HG03139 (cell line): ENCODE results near the gene ENPP4.
"Not testable (repeated sequence)": the region's sequence is repeated elsewhere in the genome, so short reads cannot be mapped to it uniquely, and the experiment has no call there.

ENCODE experiments used
- ATAC-seq: cut with Tn5 transposase; IDR thresholded peaks from one replicate; pipeline ENCODE4 v1.9.1; 2021; ENCODE audit not compliant: unreplicated experiment

Gene ENPP4

GRCh38 chr6:46129629-46130511, at the start of gene ENPP4:
ENPP4 (plus strand) TSS chr6:46129989; CDS start chr6:46139584, 9,595 bp downstream.
- peak; percentile 99 for ATAC-seq

DNA sequence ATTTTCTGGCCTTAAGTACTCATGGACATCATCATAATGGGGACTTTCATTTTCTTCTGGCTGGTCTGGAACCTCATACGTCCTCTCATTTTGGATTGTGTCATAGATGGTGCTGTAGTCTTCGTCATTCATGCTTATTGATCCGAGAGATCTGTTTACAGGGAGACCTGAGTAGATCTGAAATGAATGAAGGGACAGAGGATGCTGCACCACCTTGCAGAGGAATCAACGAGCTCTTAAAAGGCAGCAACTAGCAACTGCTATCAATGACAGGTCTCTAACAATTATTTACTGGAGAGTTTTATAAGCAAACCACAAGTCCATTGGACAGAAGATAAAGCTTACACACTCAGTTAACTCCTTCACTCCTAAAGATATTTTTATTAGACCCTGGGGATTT, 49.7 kb upstream of the ENPP4 start:
- no peak for ATAC-seq

DNA sequence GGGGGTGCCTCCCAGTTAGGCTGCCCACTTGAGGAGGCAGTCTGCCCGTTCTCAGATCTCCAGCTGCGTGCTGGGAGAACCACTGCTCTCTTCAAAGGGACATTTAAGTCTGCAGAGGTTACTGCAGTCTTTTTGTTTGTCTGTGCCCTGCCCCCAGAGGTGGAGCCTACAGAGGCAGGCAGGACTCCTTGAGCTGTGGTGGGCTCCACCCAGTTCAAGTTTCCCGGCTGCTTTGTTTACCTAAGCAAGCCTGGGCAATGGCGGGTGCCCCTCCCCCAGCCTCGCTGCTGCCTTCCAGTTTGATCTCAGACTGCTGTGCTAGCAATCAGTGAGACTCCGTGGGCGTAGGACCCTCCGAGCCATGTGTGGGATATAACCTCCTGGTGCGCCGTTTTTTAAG, 44.1 kb upstream of the ENPP4 start:
- ATAC-seq = not testable (repeated sequence)

GRCh38 chr6:46090115-46091079, 39.4 kb upstream of the ENPP4 start:
- ATAC-seq = no peak

DNA sequence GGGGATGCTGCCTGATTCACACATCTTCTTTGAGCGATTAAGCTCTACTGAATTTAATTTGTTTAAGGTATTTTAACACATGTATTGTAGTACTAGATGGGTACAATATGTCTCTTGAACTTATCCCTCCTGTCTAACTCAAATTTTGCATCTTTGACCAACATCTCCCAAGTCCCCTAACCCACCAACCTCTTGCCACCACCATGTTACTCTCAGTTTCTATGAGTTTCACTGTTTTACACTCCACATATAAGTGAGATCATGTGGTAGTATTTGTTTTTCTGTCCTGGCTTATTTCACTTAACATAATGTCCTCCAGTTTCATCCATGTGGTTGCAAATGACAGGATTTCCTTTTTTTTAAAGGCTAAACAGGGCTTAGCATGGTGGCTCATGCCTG, 38.7 kb upstream of the ENPP4 start:
- no peak for ATAC-seq

DNA sequence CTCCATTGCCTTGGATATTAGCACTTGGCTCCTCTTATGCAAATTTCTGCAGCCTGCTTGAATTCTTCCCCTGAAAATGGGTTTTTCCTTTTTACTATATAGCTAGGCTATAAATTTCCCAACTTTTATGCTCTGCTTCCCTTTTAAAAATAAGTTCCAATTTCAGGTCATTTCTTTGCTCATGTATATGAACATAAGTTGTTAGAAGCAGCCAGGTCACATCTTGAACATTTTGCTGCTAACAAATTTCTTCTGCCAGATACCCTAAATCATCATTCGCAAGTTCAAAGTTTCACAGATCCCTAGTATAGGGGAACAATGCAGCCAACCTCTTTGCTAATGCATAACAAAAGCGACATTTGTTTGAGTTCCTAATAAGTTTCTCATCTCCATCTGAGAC, 34.5 kb upstream of the ENPP4 start:
- no peak for ATAC-seq

DNA sequence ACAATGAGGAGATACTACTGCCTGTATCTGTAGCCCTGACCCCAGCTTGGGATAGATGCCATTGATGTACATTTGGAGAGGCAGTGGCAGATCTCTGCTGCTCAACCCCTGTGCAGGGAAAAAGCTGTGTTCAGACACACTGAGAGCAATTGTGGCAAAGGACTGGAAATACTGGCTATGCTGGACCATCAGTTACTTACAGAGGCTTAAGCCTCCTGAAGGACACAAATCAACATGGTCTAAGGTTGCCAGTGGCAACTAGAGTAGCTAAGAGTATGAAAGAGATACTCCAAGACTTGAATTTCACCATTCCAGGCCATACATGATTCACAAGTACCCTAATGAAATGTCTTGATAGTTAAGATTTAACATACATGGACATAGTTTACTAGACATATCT, 32.4 kb upstream of the ENPP4 start:
- no peak for ATAC-seq

GRCh38 chr6:46098678-46099077, 31.1 kb upstream of the ENPP4 start:
- no peak for ATAC-seq

DNA sequence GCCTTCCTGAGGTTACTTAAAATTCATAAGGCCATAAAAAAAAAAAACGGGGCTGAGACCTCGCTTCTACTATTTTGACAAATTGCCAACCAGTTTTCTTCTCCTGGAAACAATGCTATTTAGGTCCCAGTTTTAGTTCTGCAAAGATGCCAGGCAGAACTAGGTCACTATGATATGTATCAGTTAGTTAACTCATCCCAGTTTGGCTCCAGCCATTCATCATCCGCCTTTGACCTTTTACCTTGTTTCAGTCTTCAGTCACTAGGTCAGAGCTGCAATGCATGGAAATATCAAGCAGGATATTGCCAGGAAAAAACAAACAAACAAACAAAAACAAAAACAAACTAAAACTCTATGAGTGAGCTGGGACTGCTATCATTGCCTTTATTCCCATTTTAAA, 29.8 kb upstream of the ENPP4 start:
- no peak for ATAC-seq

DNA sequence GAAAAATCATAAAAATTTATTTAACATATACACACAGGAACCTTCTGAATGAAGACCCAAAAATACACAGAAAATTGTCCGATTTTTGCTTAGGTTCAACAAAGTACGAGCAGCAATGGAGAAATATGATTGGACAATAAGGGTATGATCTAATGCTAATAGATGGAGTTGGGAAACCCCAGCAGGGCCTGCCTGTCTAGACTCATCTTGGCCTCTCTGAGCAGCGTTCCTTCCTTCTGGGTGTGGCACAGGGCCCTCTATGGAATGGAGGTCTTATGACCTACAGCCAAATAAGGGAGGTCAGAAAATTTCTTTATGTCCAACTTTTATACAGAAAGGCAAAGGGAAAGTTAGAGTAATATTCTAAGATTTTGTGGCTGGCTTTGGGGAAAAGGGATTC, 27.7 kb upstream of the ENPP4 start:
- no peak for ATAC-seq

- ATAC-seq = no peak
These were observed 26.2 kb upstream of the ENPP4 start for GRCh38 chr6:46103441-46104115.

DNA sequence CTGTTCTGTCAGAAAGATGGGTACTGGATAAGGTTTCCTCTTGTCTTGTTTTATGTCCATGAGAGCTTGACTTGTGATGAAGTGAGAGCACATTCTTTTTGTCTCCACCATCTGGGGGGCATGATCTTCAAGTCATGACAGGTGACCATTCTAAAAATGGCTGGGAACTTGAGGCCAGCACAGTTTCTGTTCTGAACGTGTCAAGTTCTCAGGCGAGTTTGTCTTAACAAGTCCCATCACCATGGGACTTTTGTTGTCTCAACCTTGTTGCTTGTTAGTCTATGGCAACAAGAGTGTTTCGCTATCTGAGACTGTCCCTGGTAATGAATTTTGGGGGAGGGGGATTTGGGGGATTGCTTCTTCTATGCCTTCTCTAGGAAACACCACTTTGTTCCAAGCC, 25.6 kb upstream of the ENPP4 start:
- peak; percentile 47 for ATAC-seq

GRCh38 chr6:46105568-46105967, 24.2 kb upstream of the ENPP4 start:
- ATAC-seq = no peak

DNA sequence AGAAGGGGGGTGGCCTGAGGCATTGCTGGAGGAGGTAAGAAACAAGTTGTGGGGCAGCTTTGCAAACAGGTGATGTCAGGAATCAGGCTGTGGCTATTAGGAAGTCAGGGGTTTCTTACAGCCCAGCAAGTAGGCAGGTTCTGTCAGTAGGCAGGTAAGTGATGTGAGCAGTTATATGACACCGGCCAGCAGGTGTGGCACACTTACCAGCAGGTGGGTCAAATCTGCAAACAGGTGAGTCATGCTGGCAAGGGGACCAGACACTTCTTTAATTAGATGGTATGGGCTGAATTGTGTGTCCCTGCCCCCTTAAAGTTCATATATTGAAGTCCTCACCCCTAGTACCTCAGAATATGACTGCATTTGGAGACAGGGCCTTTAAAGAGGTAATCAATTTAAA, 16.4 kb upstream of the ENPP4 start:
- no peak for ATAC-seq

DNA sequence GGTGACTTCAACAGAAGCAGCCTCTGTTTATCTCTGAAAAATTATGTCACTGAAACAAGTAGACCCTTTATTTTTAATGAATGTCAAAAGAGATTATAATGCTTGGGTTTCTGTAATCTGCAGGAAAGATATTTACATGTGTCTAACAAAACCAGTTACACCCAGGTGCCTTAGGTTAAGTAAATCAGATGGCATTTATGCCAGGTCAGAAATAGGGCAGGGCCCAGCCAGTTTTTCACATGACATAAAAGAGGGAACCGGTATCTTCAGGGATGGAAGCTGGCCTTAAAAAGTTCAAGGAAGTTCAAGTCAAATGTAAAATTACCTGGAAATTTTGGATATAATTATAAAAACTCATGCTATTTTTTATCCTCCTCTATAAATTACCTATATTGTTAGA, 14.2 kb upstream of the ENPP4 start:
- ATAC-seq = no peak

DNA sequence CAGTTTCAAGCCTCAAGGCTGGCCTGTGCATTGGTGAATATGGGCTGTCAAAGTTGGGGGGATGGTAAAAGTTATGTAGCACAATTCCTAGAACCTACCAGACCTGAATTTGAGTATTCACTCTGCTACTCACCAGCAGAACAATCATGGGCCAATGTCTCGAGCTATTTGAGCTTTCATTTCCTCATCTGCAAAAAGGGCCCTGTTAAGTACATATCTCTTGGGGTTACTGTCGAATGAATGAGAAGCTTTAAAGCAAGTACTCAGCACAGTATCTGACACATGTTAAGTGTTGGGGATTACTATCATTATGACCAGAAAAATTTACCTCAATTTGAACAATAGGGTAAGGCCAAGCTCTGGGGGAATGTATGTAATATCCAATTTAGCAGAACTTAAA, 13.5 kb upstream of the ENPP4 start:
- ATAC-seq = no peak

DNA sequence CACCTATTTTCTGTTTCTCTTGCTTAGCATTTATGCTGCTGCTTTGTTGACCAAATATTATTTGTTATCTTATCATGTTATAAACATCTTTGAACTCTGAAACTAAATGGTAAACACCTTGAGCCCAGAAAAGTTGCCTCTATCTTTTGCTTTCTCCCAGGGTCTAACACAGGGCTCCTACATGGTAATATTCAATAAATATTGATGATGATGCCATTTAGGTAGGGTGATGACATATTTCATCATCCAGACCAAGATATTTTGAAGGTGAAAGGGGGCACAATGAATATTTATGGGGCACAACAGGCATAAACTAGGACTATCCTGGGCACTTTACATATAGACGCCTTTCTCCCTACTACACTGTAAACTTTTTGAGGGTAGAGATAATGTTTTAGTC, 11.6 kb upstream of the ENPP4 start:
- no peak for ATAC-seq

DNA sequence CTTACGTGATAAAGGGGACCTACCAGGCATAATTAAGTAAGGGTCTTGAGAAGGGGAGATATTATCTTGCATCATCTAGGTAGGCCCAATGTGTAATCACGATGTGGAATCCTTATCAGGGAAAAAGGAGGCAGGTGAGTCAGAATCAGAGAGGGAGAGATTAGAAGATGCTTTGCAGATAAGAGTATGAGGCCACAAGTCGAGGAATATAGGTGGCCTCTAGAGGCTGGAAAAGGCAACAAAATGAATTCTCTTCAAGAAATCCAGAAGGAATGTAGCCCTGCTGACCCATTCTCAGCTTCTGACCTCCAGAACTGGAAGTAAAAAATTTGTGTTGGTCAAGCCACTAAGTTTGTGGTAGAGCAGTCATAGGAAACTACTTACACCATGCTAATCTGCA, 11.0 kb upstream of the ENPP4 start:
- no peak for ATAC-seq

- ATAC-seq = not testable (repeated sequence)
These were observed 10.1 kb upstream of the ENPP4 start for GRCh38 chr6:46119679-46120078.

DNA sequence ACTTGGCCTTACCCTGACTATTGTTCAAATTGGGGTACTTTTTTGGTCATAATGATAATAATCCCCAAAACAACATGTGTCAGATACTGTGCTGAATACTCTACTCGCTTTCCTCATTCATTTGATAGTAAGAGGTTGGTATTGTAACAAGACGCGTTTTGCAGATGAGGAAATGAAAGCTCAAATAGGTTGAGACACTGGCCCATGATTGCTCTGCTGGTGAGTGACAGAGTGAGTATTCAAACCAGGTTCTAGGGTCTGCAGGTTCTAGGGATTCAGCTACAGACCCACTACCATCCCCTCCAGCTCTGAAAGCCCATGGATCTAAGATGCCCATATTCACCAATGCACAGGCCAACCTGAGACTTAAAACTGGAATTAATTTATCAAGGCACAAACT, 1.3 kb upstream of the ENPP4 start:
- ATAC-seq = no peak

- no peak for ATAC-seq
These were observed 529 bp upstream of the ENPP4 start for GRCh38 chr6:46129291-46129628.
